Immature natural killer cell (primary cell): ENCODE measurements around the gene SEZ6L. TPM values are rescaled to one million over a fixed set of nuclear protein-coding genes. Genes with fewer than 3 reads are reported as not detected.

ENCODE experiments used
- DNase-seq, 3 donors: peaks; one replicate each; pipeline ENCODE4 v3.0.0; 2022; ENCODE audit warnings: mixed read lengths in 1 of 3
- H3K27ac Mint-ChIP-seq, 6 donors: one replicate each; pipeline ENCODE4 v1.8.0; 2020; ENCODE audit warnings: mixed read lengths in 6 of 6, mild to moderate bottlenecking in 5 of 6, inconsistent platforms in 4 of 6, moderate library complexity in 3 of 6
- H3K27me3 Mint-ChIP-seq, 3 donors: one replicate each; pipeline ENCODE4 v1.8.0; 2020 to 2021; ENCODE audit warnings: low read depth in 3 of 3, mild to moderate bottlenecking in 3 of 3, mixed read lengths in 3 of 3, moderate library complexity in 3 of 3, inconsistent platforms in 1 of 3
- H3K36me3 Mint-ChIP-seq, 3 donors: one replicate each; pipeline ENCODE4 v1.8.0; 2020; ENCODE audit warnings: mixed read lengths in 3 of 3, inconsistent platforms in 2 of 3, mild to moderate bottlenecking in 2 of 3
- H3K4me1 Mint-ChIP-seq, 2 donors: one replicate each; pipeline ENCODE4 v1.8.0; 2020; ENCODE audit warnings: inconsistent platforms in 2 of 2, mild to moderate bottlenecking in 2 of 2, mixed read lengths in 2 of 2, moderate library complexity in 1 of 2
- H3K4me3 Mint-ChIP-seq, 5 donors: one replicate each; pipeline ENCODE4 v1.8.0; 2020; ENCODE audit warnings: mild to moderate bottlenecking in 5 of 5, mixed read lengths in 5 of 5, inconsistent platforms in 3 of 5, moderate library complexity in 3 of 5
- H3K9me3 Mint-ChIP-seq, 6 donors: one replicate each; pipeline ENCODE4 v1.8.0; 2020; ENCODE audit warnings: mild to moderate bottlenecking in 6 of 6, mixed read lengths in 6 of 6, inconsistent platforms in 4 of 6, moderate library complexity in 3 of 6
- polyA plus RNA-seq, 3 donors: library from polyadenylated mRNA; unstranded; fragments of 300-500 nt; fragmentation: Illumina TruSeq; gene quantifications; one replicate each; pipeline ENCODE4 v1.2.3, GENCODE V29; 2021

SEZ6L gene
- polyA plus RNA-seq, 3 donors from 2014 or later, result 0.20 to 1.7 TPM; not detected in 1

- no peak overlapping the region for H3K27ac Mint-ChIP-seq
- H3K36me3 Mint-ChIP-seq, result peaks cover 0 to 14% (median 9%) of the 10 kb centered on the region in 3 donors
- H3K4me3 Mint-ChIP-seq, result no peak overlapping the region
- peaks cover 2 to 7% (median 3%) of the 10 kb centered on the region in 3 donors for H3K27me3 Mint-ChIP-seq
- H3K9me3 Mint-ChIP-seq, result no peaks in the 10 kb centered on the region
- H3K4me1 Mint-ChIP-seq, result peaks cover 15 to 35% of the 10 kb centered on the region in 2 donors
- DNase-seq, result no peak
Observed at GRCh38 chr22:26432619-26433311, 263.5 kb downstream of the SEZ6L start.
